Gastrocnemius medialis (tissue), 4 donors: Measurements from ENCODE around the gene LGALS7B.

Source experiments
- CTCF ChIP-seq, 5 experiments: fragments of 450-650 bp in 3 of 5; fragments of 200-600 bp in 2 of 5; sonication (generic) in 2 of 5; IDR thresholded peaks in 4 of 5; conservative IDR thresholded peaks in 1 of 5; 1 replicate in 4 of 5; 2 replicates in 1 of 5; pipeline ENCODE4 v1.5.1; 2016 to 2019; ENCODE audit warnings: antibody characterized with exemption in 5 of 5, mild to moderate bottlenecking in 3 of 5, moderate library complexity in 3 of 5
- POLR2A ChIP-seq, 2 donors: fragments of 450-650 bp; IDR thresholded peaks; one replicate each; pipeline ENCODE4 v1.6.1; 2017; ENCODE audit warnings: antibody characterized with exemption in 2 of 2, mild to moderate bottlenecking in 2 of 2, moderate library complexity in 2 of 2

- TF ChIP-seq CTCF (IDR thresholded peaks at IDR 0.05 in 4 of 5, conservative IDR thresholded peaks at IDR 0.05 in 1 of 5) (no peak), POLR2A (IDR thresholded peaks at IDR 0.05) (no peak)
Observed at GRCh38 chr19:38830039-38830733, 41.2 kb downstream of the LGALS7B start.
